Muscle of arm (tissue), 12 donors: ENCODE measurements around the gene WWOX. TPM values are rescaled to one million over a fixed set of nuclear protein-coding genes. Genes with fewer than 3 reads are reported as not detected.

Experiments used
- DNase-seq: peaks from one replicate; pipeline ENCODE4 v3.0.0-alpha.2; 2013
- polyA plus RNA-seq, 12 donors: library from polyadenylated mRNA; unstranded; fragments of 120-200 nt; gene quantifications; one replicate each; pipeline ENCODE4 v1.2.1, GENCODE V29; 2013; ENCODE audit not compliant: insufficient read length in 12 of 12

The WWOX gene
- polyA plus RNA-seq, 12 donors, result 7.4 to 17.2 (median 10.9) TPM; not detected in 2

DNA sequence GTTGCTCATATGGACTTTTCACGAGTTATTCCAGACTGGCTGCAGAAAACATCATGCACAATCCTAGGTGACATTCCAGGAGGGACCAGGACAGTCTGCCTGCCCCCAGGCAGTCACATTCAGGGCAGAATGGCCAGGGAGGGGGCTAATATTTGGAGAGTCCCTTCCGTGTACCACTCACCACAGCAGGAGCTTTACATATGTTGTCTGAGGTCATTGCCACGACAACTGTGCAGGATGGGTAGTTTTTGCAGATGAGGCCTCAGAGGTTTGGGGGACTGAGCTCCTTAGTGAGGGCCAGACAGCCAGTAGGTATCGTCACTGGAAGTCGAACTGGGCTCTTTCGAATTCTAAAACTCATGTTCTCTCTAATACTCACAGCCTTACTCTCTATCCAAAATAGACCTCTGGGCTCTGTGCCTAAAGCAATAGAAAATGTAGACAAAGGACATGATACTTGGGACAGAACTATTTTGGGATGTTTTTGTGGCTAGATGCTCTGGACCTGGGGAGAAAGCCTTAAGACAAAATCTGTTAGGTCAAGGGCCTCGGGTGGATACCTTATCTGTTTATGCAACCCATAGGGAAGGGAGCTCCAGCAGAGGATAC is 1162.6 kb downstream of the WWOX start:
- DNase-seq, result no peak

Other genes starting within 250 kb of the WWOX start
- gene CLEC3A, start 77.1 kb upstream of the WWOX start, polyA plus RNA-seq, result under 1 TPM in 1 of 12 donors, not detected in 11; 0.08 TPM